Prostate gland (tissue), 2 donors: ENCODE results near the gene CTH. TPM values are rescaled to one million over a fixed set of nuclear protein-coding genes. Genes with fewer than 3 reads are reported as not detected.

Source experiments
- DNase-seq: peaks from one replicate; pipeline ENCODE4 v3.0.0-alpha.2; 2019; ENCODE audit warnings: low spot score
- H3K27ac ChIP-seq, 2 donors: fragments of 200-600 bp; sonication (generic); 2 replicates each; pipeline ENCODE4 v1.5.1; 2017 to 2019
- H3K27me3 ChIP-seq: fragments of 200-600 bp; sonication (generic); replicated peaks from 2 replicates; pipeline ENCODE4 v1.5.1; 2019; ENCODE audit not compliant: insufficient read depth
- H3K36me3 ChIP-seq, 2 donors: fragments of 200-600 bp; sonication (generic); 1 replicate in 1 of 2; 2 replicates in 1 of 2; pipeline versions ENCODE4 v1.5.1 to v1.8.1; 2017 to 2019
- H3K4me1 ChIP-seq: fragments of 200-600 bp; sonication (generic); replicated peaks from 2 replicates; pipeline ENCODE4 v1.5.1; 2019
- H3K4me3 ChIP-seq, 2 donors: fragments of 200-600 bp; sonication (generic); 2 replicates each; pipeline ENCODE4 v1.5.1; 2017 to 2019
- H3K9me3 ChIP-seq: fragments of 200-600 bp; sonication (generic); 2 replicates; pipeline ENCODE4 v1.5.1; 2017
- CTCF ChIP-seq, 4 experiments: fragments of 200-600 bp in 2 of 4; fragments of 450-650 bp in 2 of 4; sonication (generic) in 2 of 4; IDR thresholded peaks; 1 replicate in 3 of 4; 2 replicates in 1 of 4; pipeline ENCODE4 v1.5.1; 2016 to 2019; ENCODE audit warnings: antibody characterized with exemption in 4 of 4, mild to moderate bottlenecking in 2 of 4, moderate library complexity in 2 of 4
- POLR2A ChIP-seq: fragments of 450-650 bp; IDR thresholded peaks from one replicate; pipeline ENCODE4 v1.6.1; 2016; ENCODE audit warnings: antibody characterized with exemption, mild to moderate bottlenecking
- POLR2AphosphoS5 ChIP-seq: sonication (generic); formaldehyde crosslinking; IDR thresholded peaks from one replicate; pipeline ENCODE4 v1.6.1; 2017; ENCODE audit warnings: antibody characterized with exemption
- WGBS: methylation state at CpG from one replicate; pipeline ENCODE4 v1.1.5; 2018; 5-methylcytosine and 5-hydroxymethylcytosine counted together
- intact Hi-C: fragments of 100-400 bp; cut with DNase I; formaldehyde crosslinking; loops from one replicate; pipeline ENCODE4 v1.14.2; 2022
- small RNA-seq, 2 donors: library from RNA; depleted of rRNA; stranded (forward); fragments of <200 nt; gene quantifications; one replicate each; pipeline ENCODE3, GENCODE V24; 2016
- total RNA-seq, 2 donors: library from RNA; depleted of rRNA; stranded (reverse); fragments of >200 nt; gene quantifications; one replicate each; pipeline ENCODE4 v1.1.0, GENCODE V29; 2016

The CTH gene
- total RNA-seq, 2 donors from 2014 or later: 8.1 to 12.7 TPM

GRCh38 chr1:70486676-70487458, 75.8 kb downstream of the CTH start:
- Histone ChIP-seq H3K36me3 (no peaks in the 10 kb centered on the region), H3K4me3 (no peak overlapping the region), H3K27me3 (no peaks in the 10 kb centered on the region), H3K4me1 (no peaks in the 10 kb centered on the region), H3K9me3 (no peaks in the 10 kb centered on the region), H3K27ac (no peak overlapping the region)
- no peak for TF ChIP-seq POLR2A
- no peak for TF ChIP-seq POLR2AphosphoS5
- TF ChIP-seq CTCF (IDR thresholded peaks at IDR 0.05): no peak
- intact Hi-C loops: no loop called here
- DNase-seq: no peak
- WGBS: 65% methylated on average over 2 of the region's 2 CpGs

DNA sequence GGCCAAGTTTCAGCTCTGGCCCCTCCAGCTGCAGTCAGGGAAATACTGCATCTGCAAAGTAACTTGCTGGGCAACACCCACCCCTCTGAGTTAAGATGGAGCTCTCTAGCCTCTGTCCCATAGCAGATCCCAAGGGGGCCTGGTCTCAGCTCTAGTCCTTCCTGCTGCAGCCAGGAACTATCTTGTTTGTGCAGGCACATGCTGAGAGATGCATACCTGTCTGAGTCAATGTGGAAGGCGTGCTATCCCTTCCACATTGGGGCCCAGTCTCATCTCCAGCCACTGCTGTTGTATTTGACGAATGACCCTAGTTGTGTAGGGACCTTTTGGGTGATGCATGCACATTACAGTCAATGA, 76.4 kb downstream of the CTH start:
- H3K27ac ChIP-seq: no peak overlapping the region
- no peaks in the 10 kb centered on the region for H3K27me3 ChIP-seq
- H3K36me3 ChIP-seq: no peaks in the 10 kb centered on the region
- no peaks in the 10 kb centered on the region for H3K9me3 ChIP-seq
- H3K4me1 ChIP-seq: no peaks in the 10 kb centered on the region
- TF ChIP-seq CTCF (IDR thresholded peaks at IDR 0.05): no peak
- TF ChIP-seq POLR2A: no peak
- no peak for TF ChIP-seq POLR2AphosphoS5
- 84% methylated on average over 2 of the region's 2 CpGs for WGBS
- no peak for DNase-seq
- intact Hi-C loops: no loop called here
- H3K4me3 ChIP-seq: no peak overlapping the region

DNA sequence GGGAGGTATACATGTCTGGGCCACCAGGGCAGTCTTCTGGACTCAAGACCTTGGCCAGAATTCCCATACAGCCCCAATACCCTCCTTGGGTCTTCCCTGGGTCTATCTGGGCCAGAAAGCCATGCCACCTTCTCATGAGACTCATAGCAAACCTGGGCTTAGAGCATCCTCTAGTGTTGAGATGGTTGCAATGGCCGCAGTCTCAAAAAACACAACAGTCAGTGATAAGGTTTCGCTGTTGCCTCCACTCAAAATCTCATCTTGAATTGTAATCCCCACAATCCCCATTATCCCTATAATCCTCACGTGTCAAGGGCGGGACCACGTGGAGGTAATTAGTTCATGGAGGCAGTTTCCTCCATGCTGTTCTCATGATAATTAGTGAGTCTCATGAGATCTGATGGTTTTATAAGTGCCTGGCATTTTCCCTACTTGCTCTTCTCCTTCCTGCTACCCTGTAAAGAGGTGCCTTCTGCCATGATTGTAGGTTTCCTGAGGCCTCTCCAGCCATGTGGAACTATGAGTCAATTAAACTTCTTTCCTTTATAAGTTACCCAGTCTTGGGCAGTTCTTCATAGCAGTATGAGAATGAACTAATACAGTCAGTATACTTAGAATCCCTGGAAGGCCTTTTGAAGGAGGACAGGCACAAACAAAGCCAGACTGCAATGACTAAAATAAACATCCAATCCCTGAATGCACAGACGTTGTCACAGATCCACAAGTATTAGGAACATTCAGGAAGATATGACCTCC, 77.0 kb downstream of the CTH start:
- DNase-seq: peak; percentile 3
- TF ChIP-seq CTCF (IDR thresholded peaks at IDR 0.05): peak in 1 of 4 experiments; percentile 29
- no peak for TF ChIP-seq POLR2AphosphoS5
- H3K27me3 ChIP-seq: no peaks in the 10 kb centered on the region
- H3K4me3 ChIP-seq: no peak overlapping the region
- no peaks in the 10 kb centered on the region for H3K36me3 ChIP-seq
- WGBS: 50% methylated on average over 6 of the region's 6 CpGs
- H3K9me3 ChIP-seq: no peaks in the 10 kb centered on the region
- intact Hi-C loops: no loop called here
- H3K4me1 ChIP-seq: no peaks in the 10 kb centered on the region
- H3K27ac ChIP-seq: no peak overlapping the region

Small RNA genes within 50 kb of the gene (small RNA-seq; reads per million reads assigned to genes)
- 0 reads per million in 2 donors for gene RF00017

Other genes with a start within 250 kb of the CTH start
- gene LRRC40, start 205.7 kb upstream of the CTH start, total RNA-seq: 10 to 100 TPM; 10.7 to 18.6 TPM
- 100 to 1,000 TPM in 1 of 2 donors, 10 to 100 TPM in 1; 71.5 to 135 TPM for gene SRSF11, start 189.9 kb upstream of the CTH start, total RNA-seq
- 10 to 100 TPM; 21.7 to 26.2 TPM for gene ANKRD13C, start 56.5 kb upstream of the CTH start, total RNA-seq